NT2/D1 (cell line): ENCODE results near the gene CADM2.

Source experiments
- DNase-seq: peaks from one replicate; pipeline ENCODE4 v3.0.0-alpha.2; 2011; ENCODE audit warnings: low read depth, low spot score
- H3K27me3 ChIP-seq: 2 replicates; pipeline ENCODE4 v1.6.0; 2011; ENCODE audit warnings: mild to moderate bottlenecking; ENCODE audit not compliant: insufficient read length, insufficient read depth
- H3K36me3 ChIP-seq: 2 replicates; pipeline ENCODE4 v1.6.1; 2011; ENCODE audit warnings: mild to moderate bottlenecking, low read length, mixed read lengths; ENCODE audit not compliant: insufficient read depth, insufficient read length
- H3K4me1 ChIP-seq: 2 replicates; pipeline ENCODE4 v1.5.1; 2011; ENCODE audit not compliant: insufficient read depth, insufficient read length
- H3K4me3 ChIP-seq: 2 replicates; pipeline ENCODE4 v1.5.1; 2011; ENCODE audit warnings: low read depth; ENCODE audit not compliant: insufficient read length
- H3K9ac ChIP-seq: 2 replicates; pipeline ENCODE4 v1.6.0; 2011; ENCODE audit warnings: low read depth; ENCODE audit not compliant: insufficient read length
- H3K9me3 ChIP-seq: 2 replicates; pipeline ENCODE4 v1.5.1; 2011; ENCODE audit warnings: mild to moderate bottlenecking, low read length; ENCODE audit not compliant: insufficient read depth
- SUZ12 ChIP-seq: IDR thresholded peaks from 2 replicates; pipeline ENCODE4 v1.6.1; 2011; ENCODE audit not compliant: insufficient read length, insufficient read depth; ENCODE audit errors: extremely low read depth
- YY1 ChIP-seq: IDR thresholded peaks from 2 replicates; pipeline ENCODE4 v1.6.1; 2011; ENCODE audit not compliant: insufficient read length, insufficient read depth
- ZNF274 ChIP-seq: IDR thresholded peaks from 2 replicates; pipeline ENCODE4 v1.6.1; 2011; ENCODE audit warnings: mild to moderate bottlenecking, low read depth, low read length

Gene CADM2

DNA sequence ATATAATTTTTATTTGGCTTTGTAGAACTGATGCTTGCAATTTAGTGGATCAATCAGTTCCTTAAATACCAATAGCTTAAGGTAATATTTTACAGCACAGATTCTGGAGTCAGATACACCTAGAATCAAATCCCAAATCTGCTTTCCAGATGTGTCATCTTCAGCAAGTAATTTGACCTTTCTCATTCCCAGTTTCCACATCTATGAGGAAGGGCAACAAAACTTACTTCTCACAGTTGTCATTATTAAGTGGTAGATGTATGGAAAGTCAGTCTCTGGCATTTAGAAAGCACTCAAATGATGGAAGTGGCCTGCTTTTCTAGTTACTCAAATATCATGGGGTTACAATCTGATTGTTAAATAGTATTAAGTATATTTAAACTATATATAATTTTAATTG, 767.0 kb downstream of the CADM2 start:
- Histone ChIP-seq H3K9ac (no peak overlapping the region), H3K36me3 (no peaks in the 10 kb centered on the region), H3K9me3 (peaks cover 17% of the 10 kb centered on the region), H3K27me3 (no peaks in the 10 kb centered on the region), H3K4me1 (no peaks in the 10 kb centered on the region), H3K4me3 (no peak overlapping the region)
- DNase-seq: no peak
- no peak for TF ChIP-seq YY1
- no peak for TF ChIP-seq SUZ12
- no peak for TF ChIP-seq ZNF274

- Histone ChIP-seq H3K4me1 (no peaks in the 10 kb centered on the region), H3K9me3 (peaks cover 16% of the 10 kb centered on the region), H3K9ac (no peak overlapping the region), H3K36me3 (no peaks in the 10 kb centered on the region), H3K4me3 (no peak overlapping the region), H3K27me3 (no peaks in the 10 kb centered on the region)
- no peak for TF ChIP-seq YY1
- TF ChIP-seq SUZ12: no peak
- no peak for TF ChIP-seq ZNF274
- no peak for DNase-seq
Observed at GRCh38 chr3:85726241-85726640, 767.5 kb downstream of the CADM2 start.

- no peaks in the 10 kb centered on the region for H3K4me1 ChIP-seq
- no peaks in the 10 kb centered on the region for H3K27me3 ChIP-seq
- H3K9me3 ChIP-seq: no peaks in the 10 kb centered on the region
- H3K4me3 ChIP-seq: no peak overlapping the region
- no peak for DNase-seq
- no peak overlapping the region for H3K9ac ChIP-seq
- no peak for TF ChIP-seq ZNF274
- no peak for TF ChIP-seq SUZ12
- TF ChIP-seq YY1: no peak
- H3K36me3 ChIP-seq: no peaks in the 10 kb centered on the region
Observed at GRCh38 chr3:85737846-85738245, 779.1 kb downstream of the CADM2 start.

GRCh38 chr3:85740561-85740960, 781.8 kb downstream of the CADM2 start:
- Histone ChIP-seq H3K9ac (no peak overlapping the region), H3K4me1 (no peaks in the 10 kb centered on the region), H3K27me3 (no peaks in the 10 kb centered on the region), H3K36me3 (no peaks in the 10 kb centered on the region), H3K4me3 (no peak overlapping the region), H3K9me3 (no peaks in the 10 kb centered on the region)
- DNase-seq: no peak
- no peak for TF ChIP-seq SUZ12
- TF ChIP-seq ZNF274: no peak
- no peak for TF ChIP-seq YY1

GRCh38 chr3:85758442-85758841, 799.7 kb downstream of the CADM2 start:
- Histone ChIP-seq H3K9me3 (no peaks in the 10 kb centered on the region), H3K36me3 (no peaks in the 10 kb centered on the region), H3K9ac (no peak overlapping the region), H3K4me1 (no peaks in the 10 kb centered on the region), H3K27me3 (no peaks in the 10 kb centered on the region), H3K4me3 (no peak overlapping the region)
- TF ChIP-seq ZNF274 (no peak), SUZ12 (no peak), YY1 (no peak)
- no peak for DNase-seq

DNA sequence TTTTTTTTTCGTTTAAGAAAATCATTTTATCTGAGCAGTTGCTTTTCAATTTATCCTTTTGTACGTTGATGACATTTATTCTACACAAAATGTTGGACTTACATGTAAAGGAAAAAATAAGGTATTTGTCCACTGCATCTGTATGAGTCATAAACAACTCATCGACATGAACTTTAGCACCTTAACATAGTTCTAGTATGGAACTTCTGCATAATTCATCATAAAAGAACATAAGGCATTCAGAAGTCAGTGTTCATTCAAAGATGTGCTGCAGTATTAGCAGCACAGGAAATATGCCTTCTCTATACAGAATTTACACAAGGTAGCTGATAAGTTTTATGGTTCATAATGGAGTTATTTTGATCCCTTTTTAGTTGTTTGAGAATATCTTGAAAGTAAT, 801.6 kb downstream of the CADM2 start:
- Histone ChIP-seq H3K36me3 (no peaks in the 10 kb centered on the region), H3K9me3 (no peaks in the 10 kb centered on the region), H3K4me1 (no peaks in the 10 kb centered on the region), H3K4me3 (no peak overlapping the region), H3K9ac (no peak overlapping the region), H3K27me3 (no peaks in the 10 kb centered on the region)
- TF ChIP-seq ZNF274: no peak
- TF ChIP-seq SUZ12: no peak
- TF ChIP-seq YY1: no peak
- no peak for DNase-seq

GRCh38 chr3:85780806-85781205, 822.0 kb downstream of the CADM2 start:
- DNase-seq: no peak
- Histone ChIP-seq H3K9me3 (no peaks in the 10 kb centered on the region), H3K4me1 (no peaks in the 10 kb centered on the region), H3K4me3 (no peak overlapping the region), H3K27me3 (no peaks in the 10 kb centered on the region), H3K9ac (no peak overlapping the region), H3K36me3 (no peaks in the 10 kb centered on the region)
- TF ChIP-seq SUZ12: no peak
- TF ChIP-seq YY1: no peak
- no peak for TF ChIP-seq ZNF274

DNA sequence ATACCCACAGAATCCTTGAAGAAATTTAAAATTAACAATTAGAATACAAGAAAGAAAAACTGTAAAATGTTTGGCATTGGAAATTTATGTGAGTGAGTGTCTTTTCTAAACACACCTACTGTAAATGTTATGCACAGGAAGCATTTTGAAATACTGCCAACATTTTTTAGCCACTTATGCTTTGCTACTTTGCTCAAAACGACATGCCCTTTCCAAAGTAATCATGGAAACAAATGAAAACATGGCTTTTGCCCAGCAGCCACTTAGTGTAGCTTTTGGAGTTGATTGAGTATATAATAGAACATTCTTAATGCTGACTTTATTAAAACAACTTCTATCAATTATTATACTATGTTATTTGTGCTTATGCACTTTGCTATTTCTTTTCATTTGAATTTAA, 823.0 kb downstream of the CADM2 start:
- H3K4me3 ChIP-seq: no peak overlapping the region
- DNase-seq: no peak
- TF ChIP-seq ZNF274 (no peak), SUZ12 (no peak), YY1 (no peak)
- no peak overlapping the region for H3K9ac ChIP-seq
- H3K9me3 ChIP-seq: no peaks in the 10 kb centered on the region
- no peaks in the 10 kb centered on the region for H3K4me1 ChIP-seq
- no peaks in the 10 kb centered on the region for H3K36me3 ChIP-seq
- H3K27me3 ChIP-seq: no peaks in the 10 kb centered on the region
